GM18867 (cell line): ENCODE measurements around the gene RD3L.
"Not testable (repeated sequence)": the region's sequence is repeated elsewhere in the genome, so short reads cannot be mapped to it uniquely, and the experiment has no call there.

Source experiments
- ATAC-seq: cut with Tn5 transposase; IDR thresholded peaks from one replicate; pipeline ENCODE4 v1.9.1; 2021; ENCODE audit warnings: mild to moderate bottlenecking, moderate library complexity; ENCODE audit not compliant: unreplicated experiment

Gene RD3L

GRCh38 chr14:103941973-103942736 is at the start of gene RD3L:
TSS of gene RD3L (minus strand) at chr14:103942529. CDS start at chr14:103941695, 834 bp downstream.
- ATAC-seq: no peak

GRCh38 chr14:103989964-103990363 is 47.6 kb upstream of the RD3L start:
- no peak for ATAC-seq

- ATAC-seq: no peak
Measured at GRCh38 chr14:103989034-103989433, 46.7 kb upstream of the RD3L start.

GRCh38 chr14:103984196-103984595 is 41.9 kb upstream of the RD3L start:
- ATAC-seq: no peak

GRCh38 chr14:103980623-103981238 is 38.4 kb upstream of the RD3L start:
- ATAC-seq: not testable (repeated sequence)

- ATAC-seq: no peak
Measured at GRCh38 chr14:103974575-103974974, 32.2 kb upstream of the RD3L start.

- no peak for ATAC-seq
Measured at GRCh38 chr14:103973354-103973753, 31.0 kb upstream of the RD3L start.

- no peak for ATAC-seq
Measured at GRCh38 chr14:103969961-103970360, 27.6 kb upstream of the RD3L start.

GRCh38 chr14:103966631-103967030 is 24.3 kb upstream of the RD3L start:
- no peak for ATAC-seq

GRCh38 chr14:103961928-103962578 is 19.7 kb upstream of the RD3L start:
- no peak for ATAC-seq

- ATAC-seq: no peak
Measured at GRCh38 chr14:103960457-103961055, 18.2 kb upstream of the RD3L start.

- no peak for ATAC-seq
Measured at GRCh38 chr14:103949131-103949790, 6.9 kb upstream of the RD3L start.

GRCh38 chr14:103948442-103948841 is 6.1 kb upstream of the RD3L start:
- no peak for ATAC-seq

GRCh38 chr14:103946975-103947374 is 4.6 kb upstream of the RD3L start:
- ATAC-seq: no peak

- ATAC-seq: no peak
Measured at GRCh38 chr14:103943673-103944072, 1.3 kb upstream of the RD3L start.

- no peak for ATAC-seq
Measured at GRCh38 chr14:103941462-103941861, 867 bp downstream of the RD3L start.

- no peak for ATAC-seq
Measured at GRCh38 chr14:103935102-103935501, 7.2 kb downstream of the RD3L start.

GRCh38 chr14:103932791-103933490 is 9.4 kb downstream of the RD3L start:
- ATAC-seq: no peak

- ATAC-seq: no peak
Measured at GRCh38 chr14:103931422-103931821, 10.9 kb downstream of the RD3L start.

GRCh38 chr14:103930051-103930604 is 12.2 kb downstream of the RD3L start:
- ATAC-seq: no peak
